Measurements from ENCODE around the gene PMAIP1.

PMAIP1 gene

DNA sequence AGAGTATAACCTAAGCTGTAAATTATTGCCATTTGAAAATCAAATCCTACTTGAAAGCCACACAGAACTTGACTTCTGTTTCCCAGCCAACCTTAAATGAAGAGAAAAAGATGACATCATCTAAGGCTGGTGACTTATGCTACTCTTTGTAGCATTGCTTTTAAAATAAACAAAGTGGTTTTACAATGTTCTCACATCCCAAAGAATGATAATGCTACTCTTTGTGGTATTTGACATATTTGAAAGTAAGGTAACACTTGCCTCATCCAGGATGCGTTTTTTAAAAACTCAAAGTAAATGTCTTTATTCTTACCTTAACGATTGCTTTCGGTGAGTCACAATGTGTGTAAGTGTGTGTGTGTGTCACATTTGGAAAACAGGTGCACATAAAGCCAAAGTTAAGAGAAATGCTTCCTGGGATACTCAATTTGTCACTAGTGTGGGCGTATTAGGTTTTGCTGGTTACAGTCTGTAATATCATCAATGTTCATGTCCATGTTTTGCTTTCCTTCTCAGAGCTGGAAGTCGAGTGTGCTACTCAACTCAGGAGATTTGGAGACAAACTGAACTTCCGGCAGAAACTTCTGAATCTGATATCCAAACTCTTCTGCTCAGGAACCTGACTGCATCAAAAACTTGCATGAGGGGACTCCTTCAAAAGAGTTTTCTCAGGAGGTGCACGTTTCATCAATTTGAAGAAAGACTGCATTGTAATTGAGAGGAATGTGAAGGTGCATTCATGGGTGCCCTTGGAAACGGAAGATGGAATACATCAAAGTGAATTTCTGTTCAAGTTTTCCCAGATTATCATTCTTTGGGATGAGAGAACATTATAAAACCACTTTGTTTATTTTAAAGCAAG, 2.6 kb downstream of the PMAIP1 start:
- H3K27ac Mint-ChIP-seq = no peak overlapping the region

GRCh38 chr18:59902993-59903610, 3.3 kb downstream of the PMAIP1 start:
- peaks cover 26% of the 10 kb centered on the region for H3K4me1 Mint-ChIP-seq
- H3K36me3 Mint-ChIP-seq (ENCODE audit: low read depth) = peaks cover 3% of the 10 kb centered on the region
- peaks cover 81% of the 10 kb centered on the region for H3K27me3 Mint-ChIP-seq (ENCODE audit: low read depth)
- no peaks in the 10 kb centered on the region for H3K9me3 Mint-ChIP-seq
- no peak for TF ChIP-seq CTCF (IDR thresholded peaks at IDR 0.05; ENCODE audit: unreplicated experiment in 3 of 3)
- peak overlapping the region in 1 of 3 experiments; percentile 27 for H3K4me3 Mint-ChIP-seq
- no peak overlapping the region for H3K27ac Mint-ChIP-seq

More for the DNA sequence above, 2.6 kb downstream of the PMAIP1 start:
- no peak for TF ChIP-seq CTCF (IDR thresholded peaks at IDR 0.05; ENCODE audit: unreplicated experiment in 3 of 3)
- Mint-ChIP-seq H3K36me3 (ENCODE audit: low read depth) (peaks cover 3% of the 10 kb centered on the region), H3K27me3 (ENCODE audit: low read depth) (peaks cover 86% of the 10 kb centered on the region), H3K4me3 (peak overlapping the region; percentile 33 to 94 (median 39)), H3K4me1 (peaks cover 26% of the 10 kb centered on the region), H3K9me3 (no peaks in the 10 kb centered on the region)

GRCh38 chr18:59904011-59904601, 4.3 kb downstream of the PMAIP1 start:
- Mint-ChIP-seq H3K27ac (no peak overlapping the region), H3K4me1 (peaks cover 26% of the 10 kb centered on the region), H3K36me3 (ENCODE audit: low read depth) (peaks cover 3% of the 10 kb centered on the region), H3K27me3 (ENCODE audit: low read depth) (peaks cover 77% of the 10 kb centered on the region), H3K4me3 (no peak overlapping the region), H3K9me3 (no peaks in the 10 kb centered on the region)
- no peak for TF ChIP-seq CTCF (IDR thresholded peaks at IDR 0.05; ENCODE audit: unreplicated experiment in 3 of 3)

DNA sequence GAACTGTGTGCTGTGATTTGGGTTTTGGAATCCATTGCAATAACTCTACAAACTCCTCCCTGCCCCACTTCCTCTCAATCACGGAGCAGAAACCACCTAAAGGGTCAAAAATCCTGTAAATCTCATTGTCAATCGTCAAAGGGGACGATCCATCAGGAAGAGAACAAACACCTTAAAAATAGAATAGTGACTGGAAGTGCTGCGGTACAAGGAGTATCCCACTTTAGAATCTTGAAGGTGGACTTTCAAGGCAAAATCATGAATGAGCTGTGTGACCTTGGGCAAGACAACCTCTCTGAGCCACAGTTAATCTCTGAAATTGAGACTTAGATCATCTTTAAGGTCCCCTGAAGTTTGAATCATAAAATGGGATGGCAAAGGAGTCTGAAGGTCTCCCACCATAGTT, 5.9 kb downstream of the PMAIP1 start:
- Mint-ChIP-seq H3K9me3 (no peaks in the 10 kb centered on the region), H3K27ac (no peak overlapping the region), H3K36me3 (ENCODE audit: low read depth) (peaks cover 3% of the 10 kb centered on the region), H3K4me1 (peaks cover 24% of the 10 kb centered on the region), H3K4me3 (no peak overlapping the region), H3K27me3 (ENCODE audit: low read depth) (peaks cover 61% of the 10 kb centered on the region)
- TF ChIP-seq CTCF (IDR thresholded peaks at IDR 0.05; ENCODE audit: unreplicated experiment in 3 of 3) = no peak

DNA sequence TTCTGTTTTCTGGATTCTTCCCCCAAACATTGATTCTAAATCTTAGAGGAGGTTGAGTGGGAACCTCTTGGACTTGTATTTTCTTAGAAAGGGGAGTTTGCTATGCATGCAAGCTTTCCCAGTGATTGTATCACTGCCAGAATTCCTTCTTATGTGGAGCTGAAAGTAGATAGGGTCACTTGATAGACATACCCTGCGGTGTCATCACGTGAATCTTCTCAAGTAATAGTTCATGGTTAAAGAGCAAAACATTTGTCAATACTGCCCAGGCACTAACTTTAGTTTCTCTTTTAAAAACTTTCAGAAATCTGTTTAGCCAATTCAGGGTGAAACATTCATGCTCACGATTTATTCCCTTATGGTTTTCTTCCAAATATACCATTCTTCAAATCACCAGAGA, 6.4 kb downstream of the PMAIP1 start:
- peaks cover 56% of the 10 kb centered on the region for H3K27me3 Mint-ChIP-seq (ENCODE audit: low read depth)
- no peak overlapping the region for H3K27ac Mint-ChIP-seq
- H3K4me1 Mint-ChIP-seq = peaks cover 19% of the 10 kb centered on the region
- peaks cover 3% of the 10 kb centered on the region for H3K36me3 Mint-ChIP-seq (ENCODE audit: low read depth)
- no peaks in the 10 kb centered on the region for H3K9me3 Mint-ChIP-seq
- no peak overlapping the region for H3K4me3 Mint-ChIP-seq
- no peak for TF ChIP-seq CTCF (IDR thresholded peaks at IDR 0.05; ENCODE audit: unreplicated experiment in 3 of 3)
